HG03571 (cell line): ENCODE data around the gene NGF.
A peak's percentile ranks its signal among the peaks of the same experiment; 100 is the strongest.
"Not testable (repeated sequence)": the region's sequence is repeated elsewhere in the genome, so short reads cannot be mapped to it uniquely, and the experiment has no call there.

Experiments
- ATAC-seq: cut with Tn5 transposase; IDR thresholded peaks from one replicate; pipeline ENCODE4 v1.9.1; 2021; ENCODE audit not compliant: unreplicated experiment

Gene NGF

DNA sequence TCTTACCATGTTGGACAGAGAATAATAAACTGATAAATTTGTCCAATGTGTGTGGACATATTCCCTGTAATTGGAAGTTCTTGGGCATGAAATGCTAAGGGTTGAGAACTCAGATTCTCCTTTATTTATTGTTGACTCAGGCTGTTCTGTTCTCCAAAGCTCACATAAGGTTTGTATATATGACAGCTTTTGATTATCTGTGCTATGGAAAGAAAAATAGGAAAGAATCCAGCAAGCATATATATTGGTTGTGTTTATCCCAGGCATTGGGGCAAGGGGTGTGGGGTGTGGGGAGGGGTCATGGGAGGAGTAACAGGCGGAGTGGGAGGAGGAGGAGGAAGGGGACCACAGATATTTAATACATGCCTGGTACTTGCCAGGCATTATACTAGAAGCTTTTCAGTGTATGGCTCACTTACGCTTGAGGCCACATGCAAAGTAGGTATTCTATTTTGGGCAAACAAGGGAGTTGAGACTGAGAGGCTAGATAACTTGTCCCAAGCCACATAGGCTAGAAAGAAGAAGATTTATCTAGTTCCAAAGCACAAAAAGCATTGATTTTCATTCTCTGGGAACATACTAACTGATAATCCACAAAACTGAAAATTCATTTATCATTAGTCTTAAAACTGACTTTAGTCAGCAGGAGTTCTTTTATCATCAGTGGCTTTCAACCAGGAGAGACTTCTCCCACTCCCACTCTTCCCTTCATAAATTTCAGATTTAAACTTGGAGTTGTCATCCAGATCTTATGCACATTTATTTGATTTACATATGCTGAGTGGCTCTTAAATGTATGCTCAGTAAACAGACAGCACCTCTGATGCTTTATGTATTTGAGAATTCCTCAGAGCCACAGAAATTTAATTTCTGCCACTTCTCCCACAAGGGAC is 27.2 kb downstream of the NGF start:
- no peak for ATAC-seq

DNA sequence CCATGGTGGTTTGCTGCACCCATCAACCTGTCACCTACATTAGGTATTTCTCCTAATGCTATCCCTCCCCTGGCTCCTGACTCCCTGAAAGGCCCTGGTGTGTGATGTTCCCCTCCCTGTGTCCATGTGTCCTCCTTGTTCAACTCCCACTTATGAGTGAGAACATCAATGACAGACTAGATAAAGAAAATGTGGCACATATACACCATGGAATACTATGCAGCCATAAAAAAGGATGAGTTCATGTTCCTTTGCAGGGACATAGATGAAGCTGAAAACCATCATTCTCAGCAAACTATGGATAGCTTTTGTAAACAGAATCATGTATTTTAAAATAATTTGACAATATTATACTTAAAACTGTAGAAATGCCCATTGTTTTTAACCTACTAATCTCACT is 28.5 kb downstream of the NGF start:
- not testable (repeated sequence) for ATAC-seq

DNA sequence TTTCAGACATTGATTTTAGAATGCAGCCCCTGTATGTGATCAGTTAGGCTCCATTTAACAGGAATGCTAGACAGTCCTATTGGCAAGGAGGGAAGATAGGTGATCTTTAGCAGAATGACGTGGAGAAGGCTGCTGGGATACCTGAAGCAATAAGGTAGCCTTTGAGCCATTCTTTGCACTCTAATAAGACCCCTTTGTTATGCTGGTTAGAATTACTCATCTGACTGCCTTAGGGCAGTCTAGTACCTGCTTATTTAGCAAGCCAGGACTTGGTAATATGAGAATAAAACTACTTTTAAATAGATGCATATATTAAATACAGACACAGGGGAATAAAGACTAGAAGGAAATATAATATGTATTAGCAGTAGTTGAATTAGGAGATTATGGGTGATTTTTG is 29.1 kb downstream of the NGF start:
- ATAC-seq = no peak

DNA sequence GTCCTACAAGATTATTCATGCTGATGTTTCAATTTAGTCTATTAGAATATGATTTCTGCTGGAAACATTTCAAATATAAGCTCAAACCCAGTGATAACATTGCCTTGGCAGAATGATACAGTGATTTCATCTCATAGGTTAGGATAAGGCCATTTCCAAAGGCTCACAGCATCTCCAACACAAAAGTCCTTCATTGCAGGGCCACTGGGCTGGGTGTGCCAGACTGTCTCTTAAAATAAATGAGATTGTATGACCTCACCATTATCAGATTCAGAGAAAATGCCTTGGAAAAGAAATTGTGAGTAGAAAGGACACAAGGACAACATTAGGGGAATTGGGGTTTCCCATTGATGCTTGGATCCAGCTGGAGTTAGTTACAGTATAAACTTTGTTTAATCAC is 30.4 kb downstream of the NGF start:
- ATAC-seq = no peak

DNA sequence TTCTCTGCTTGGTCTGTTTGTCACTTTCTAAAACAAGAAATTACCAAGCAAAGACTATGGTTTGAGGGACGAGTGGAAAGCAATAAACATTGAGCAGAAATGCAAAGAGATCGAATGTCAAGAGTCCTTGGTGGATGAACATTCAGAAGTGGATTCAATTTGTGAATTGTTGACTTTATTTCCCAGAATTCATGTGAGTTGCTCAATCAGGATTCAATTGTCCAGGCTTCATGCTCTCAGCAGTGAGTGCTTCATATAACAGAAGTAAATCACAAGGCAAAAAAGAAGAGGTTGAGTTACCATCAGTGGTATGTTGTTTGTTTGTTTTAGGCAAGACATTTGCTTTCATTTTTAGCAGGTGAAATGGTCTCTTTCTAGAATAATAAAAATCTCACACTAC is 31.9 kb downstream of the NGF start:
- no peak for ATAC-seq

DNA sequence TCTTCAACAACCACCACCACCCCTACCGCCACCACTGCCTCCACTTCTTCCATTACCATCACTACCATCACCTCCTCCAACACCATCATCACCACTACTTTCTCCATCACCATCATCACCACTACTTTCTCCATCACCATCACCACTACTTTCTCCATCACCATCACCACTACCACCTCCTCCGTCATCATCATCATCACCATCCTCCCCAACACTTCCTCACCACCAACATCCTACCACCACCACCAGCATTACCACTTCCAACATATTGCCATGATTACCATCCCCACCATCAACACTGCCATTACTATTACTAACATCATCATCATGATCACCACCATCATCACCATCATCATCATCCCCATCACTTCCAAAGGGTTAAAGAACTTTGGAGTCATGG is 34.7 kb downstream of the NGF start:
- ATAC-seq = no peak

DNA sequence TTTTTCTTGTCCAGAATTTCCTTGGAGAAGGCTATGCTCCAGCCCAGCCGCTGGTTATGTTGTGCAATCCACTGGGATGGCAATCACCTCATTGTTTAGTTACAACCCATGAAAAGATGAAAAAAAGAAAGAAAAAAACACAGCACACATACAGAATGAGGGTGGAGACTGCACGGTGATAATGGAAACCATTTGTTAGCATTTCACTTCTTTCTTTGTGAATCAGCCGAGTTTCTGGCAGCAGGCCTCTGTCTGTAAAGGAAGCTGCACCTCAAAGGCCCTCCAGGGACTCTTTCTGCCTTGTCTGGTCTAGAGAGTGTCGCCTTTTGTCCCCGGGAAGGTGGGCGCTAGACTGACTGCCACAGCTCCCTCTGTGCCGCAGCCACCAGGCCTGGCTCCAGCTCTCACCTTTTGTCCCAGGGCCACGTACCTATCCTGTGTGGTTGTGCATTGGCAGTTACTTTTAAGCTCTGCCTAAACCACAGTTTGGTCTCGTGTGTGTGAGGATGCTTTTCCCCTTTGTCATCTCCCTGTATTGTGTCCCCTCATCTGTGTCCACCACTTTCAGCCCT is 35.6 kb downstream of the NGF start:
- ATAC-seq = no peak

DNA sequence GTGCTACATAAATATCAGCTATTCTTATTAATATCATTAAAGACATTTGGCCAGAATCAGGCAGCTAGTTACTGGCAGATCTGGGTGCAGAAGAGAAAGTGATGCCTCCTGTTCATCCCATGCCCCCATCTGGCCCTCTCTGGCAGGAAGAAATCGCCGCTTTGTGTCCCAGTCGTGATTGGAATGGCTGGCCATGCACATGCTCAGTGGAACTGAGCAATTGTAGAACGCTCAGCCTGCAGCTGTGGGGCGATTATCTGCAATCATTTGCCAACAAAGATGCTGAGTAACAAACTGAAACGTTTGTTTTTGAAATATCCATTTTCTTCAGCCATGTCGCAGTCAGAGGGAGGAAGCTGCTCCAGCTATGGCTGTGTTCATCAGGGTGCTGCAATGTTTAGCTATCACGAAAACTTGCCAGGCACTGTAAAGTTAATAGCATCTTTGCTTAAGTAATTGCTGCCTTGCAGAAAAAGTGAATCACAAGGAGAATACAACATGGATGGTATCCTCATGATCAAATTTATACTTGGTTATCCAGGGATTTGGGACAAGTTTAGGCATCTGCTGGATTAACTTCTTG is 36.5 kb downstream of the NGF start:
- no peak for ATAC-seq

DNA sequence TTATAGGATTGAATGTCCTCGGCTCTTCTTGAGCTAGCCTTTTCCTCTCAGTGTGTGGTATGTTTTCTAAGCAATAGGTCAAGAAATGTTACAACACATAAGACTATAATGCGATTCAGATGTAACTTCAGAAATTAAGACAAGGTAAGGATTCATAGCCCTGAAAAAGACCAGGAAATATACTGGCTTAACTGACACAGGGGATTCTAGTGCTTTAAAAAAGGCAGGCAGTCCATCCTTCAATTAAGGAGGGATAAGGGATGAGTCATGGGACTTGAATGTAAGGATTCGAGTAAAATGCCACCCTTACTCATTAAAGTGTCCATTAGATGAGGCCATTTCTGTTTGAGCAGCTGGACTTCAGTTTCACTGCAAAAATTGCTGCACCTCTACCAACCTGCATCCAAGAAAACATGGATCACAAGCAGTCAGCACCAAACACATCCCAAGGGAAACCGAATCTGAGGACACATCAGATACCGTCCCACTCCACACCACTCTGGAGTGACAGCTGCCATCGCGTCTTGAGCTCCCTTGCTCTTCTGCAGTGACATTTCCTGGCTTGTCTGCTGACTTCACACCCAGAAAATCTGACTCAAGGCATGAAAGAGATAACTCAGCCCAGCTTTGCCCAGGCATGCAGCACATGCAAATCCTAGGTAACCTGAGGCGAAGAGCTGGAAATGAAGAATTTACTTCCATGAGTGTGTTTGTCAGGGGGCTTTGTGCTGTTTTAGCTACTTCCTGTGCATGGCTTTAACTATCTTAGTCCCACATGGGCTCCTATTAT is 37.8 kb downstream of the NGF start:
- ATAC-seq = no peak

DNA sequence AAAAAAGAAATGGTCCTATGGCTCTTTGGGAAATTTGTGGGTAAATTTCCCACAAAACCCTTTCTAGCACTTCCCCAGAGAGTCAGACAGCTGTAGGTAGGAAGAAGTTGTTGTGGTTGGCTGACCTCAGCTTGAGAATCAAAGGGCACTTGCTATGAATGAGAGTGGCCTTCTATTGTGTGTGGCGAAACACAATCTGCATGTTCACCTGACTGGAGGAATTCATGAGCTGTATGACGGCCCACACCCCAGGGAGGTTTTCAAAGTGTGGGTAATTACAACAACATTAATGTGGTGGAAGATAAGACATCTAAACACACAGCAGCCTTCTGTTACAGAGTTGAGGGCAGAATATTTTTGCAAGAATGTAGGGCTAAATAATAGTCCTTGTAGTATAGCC is 38.8 kb downstream of the NGF start:
- no peak for ATAC-seq

DNA sequence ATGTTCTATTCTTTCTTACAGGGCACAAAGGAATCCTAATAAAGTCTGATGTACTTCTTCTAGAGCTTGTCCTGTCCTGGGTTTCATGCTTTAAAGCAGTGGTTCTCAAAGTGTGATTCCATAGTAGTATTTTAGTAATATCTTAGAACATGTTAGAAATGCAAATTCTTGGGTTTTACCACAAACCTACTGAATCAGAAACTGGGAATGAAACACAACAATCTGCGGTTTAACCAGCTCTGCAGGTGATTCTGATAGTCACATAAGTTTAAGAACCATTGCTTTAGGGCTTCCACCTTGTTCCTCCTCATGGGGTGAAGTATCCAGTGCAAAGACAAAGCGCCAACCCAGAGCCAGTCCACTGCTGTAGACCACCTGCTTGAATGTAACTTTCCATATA is 41.1 kb downstream of the NGF start:
- ATAC-seq = peak; percentile 72

DNA sequence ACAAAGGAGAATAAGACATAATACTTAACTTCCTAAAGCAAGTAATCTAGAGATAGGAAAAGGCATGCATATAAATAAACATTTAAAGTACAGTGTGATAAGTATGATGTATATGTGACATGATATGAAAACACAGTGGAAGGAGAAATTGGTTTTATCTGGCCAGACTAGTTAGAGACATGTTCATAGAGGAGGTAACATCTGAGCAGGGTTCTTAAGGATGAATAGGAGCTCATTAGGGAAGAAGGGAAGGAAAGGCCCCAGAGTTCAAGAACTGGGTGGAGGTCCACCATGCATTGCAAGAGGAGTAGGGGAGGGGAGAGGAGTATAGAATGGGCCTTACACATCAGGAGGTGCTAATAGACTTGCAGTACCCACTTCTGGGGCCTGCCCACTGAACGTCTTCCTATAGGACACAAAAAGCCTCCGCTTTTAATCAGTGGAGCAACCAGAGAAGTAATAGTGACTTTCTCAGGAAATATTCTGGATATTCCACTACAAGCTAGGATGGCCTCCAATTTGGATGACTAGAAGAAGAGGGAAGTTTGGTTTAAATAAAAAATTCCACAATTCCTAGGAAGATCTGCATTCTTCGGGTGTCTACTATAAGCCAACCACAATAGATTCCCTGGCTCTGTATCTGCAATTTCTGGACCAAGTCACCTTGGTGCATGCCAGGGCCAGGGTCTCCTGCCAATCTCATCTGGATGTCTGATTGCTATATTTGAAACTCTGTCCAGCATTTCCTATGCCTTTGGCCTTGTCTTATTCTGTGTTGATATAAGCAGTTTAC is 41.9 kb downstream of the NGF start:
- no peak for ATAC-seq

DNA sequence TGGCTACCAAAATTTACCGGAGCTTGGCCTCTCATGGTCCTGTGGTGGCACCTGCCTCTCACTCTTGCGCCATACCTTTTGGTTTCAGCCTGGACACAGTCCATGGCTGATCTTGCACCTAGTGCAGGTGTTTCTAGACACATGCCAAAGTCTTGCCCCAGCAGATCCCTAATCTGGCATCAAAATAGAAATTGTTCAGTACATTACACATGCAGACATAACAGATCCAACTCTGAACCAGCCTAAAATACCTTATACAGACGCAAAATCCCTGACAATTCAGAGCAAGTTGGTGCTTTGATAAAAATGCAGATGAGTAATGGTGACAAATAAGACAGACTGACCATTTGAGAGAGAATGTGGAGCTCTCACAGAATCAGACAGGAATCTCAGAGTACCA is 44.1 kb downstream of the NGF start:
- ATAC-seq = no peak

DNA sequence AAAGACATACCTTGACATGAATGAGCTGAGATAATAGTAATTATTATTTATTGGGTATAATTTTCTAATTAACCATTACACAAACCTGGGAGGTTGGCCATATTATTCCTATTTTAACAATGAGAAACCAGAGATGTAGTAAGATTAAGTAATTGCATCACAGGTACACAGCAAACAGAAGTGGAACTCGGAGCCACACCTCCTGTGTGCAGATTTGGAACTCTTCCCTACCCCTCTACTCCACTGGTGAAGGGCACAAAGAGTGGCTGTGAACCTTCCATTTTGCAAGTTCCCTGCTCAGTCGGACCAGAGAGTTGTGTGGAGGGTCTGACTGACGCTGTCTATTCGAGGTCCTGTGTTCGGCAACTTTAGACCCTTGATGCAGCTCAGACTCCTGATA is 45.0 kb downstream of the NGF start:
- no peak for ATAC-seq

DNA sequence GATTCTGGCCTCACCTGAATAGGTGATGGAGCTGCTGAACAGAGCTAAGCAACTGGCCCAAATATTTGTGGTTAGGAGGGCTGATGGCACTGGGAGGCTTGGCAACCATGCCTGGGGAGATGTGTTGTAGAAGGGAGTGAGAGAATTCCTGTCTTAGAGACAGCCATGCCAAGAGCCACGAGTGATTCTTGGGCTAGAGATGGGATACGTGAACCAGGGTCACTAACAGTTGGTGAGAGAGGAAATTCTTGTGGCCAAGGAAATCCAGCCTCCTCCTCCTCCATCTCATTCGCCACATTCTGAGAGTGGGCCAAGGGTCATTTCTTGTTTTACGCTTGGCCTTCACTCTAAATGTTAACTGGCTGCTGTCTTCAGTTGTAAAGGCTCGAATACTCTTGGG is 46.3 kb downstream of the NGF start:
- no peak for ATAC-seq

DNA sequence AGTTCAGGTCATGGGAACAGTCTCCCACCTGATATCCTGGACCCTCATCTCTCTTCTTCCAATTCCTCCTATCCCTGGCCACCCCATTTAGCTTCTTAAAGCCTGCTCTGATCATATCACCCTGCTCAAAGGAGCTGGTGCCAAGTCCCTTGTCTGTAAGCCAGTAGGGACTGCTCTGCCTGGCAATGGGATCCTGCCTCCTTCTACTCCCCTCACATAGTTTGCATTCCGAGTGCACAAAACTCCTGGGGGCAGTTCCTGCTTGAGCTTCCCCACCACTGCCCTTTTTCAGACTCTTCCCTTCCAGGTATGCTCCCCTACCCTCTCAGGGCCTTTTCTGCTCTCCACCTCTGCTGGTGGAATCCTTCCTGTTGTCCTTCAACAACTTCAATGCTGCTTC is 48.1 kb downstream of the NGF start:
- no peak for ATAC-seq

DNA sequence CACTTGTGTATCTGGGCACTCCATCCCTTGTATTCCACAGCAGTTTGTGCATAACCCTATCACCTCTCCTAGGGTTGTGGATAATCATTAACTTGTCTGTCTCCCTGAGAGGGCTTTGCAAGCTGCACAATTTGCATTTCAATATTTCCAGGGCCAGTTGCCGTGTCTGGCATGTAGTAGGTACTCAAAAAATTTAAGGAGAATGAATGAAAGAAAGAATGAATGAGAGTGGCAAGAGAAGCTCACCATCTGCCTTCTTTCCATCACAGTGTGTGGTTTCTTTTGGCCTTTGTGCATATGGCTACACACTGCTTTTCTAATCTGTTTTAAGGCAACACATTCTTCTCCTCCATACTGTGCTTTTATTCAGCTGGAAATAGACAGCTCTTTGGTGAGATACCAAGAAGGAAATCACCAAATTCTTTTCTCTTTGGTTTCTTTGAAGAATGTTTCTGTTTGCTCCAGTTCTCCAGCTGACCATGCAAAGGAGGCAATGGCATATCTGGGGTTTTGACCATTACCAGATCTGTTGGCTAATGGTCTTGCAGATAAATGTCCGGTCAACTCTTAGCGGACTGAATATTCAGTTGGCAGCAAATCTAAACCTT is 49.4 kb downstream of the NGF start:
- no peak for ATAC-seq

DNA sequence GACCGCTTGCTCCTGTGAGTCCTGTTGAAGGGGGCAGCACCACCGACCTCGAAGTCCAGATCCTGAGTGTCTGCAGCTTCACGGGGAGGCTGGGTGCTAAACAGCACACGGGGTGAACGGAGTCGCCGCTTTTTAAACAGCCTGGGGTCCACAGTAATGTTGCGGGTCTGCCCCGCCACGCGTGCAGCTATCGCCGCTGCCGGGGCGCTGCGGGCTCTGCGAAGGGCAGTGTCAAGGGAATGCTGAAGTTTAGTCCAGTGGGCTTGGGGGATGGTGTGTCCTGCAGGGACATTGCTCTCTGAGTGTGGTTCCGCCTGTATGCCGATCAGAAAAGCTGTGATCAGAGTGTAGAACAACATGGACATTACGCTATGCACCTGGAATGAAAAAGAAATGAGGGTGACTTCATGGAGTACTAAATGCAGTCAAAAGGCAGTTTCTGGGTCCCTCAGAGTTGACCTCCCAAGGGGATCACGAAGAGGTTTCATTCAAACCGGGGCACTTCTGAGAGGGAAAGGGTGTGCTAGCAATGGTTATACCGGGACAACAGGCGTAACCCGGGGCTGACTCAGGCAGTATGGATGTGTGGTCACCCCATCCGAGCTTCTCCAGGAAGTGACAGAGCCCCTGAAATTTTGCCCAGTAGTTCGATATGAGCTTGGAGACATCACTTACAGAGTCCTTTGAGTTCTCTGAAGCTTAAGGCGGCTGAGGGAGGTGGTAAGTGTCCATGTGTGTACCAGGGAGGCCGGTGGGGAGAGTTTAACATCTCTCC is 51.4 kb downstream of the NGF start:
- ATAC-seq = no peak

DNA sequence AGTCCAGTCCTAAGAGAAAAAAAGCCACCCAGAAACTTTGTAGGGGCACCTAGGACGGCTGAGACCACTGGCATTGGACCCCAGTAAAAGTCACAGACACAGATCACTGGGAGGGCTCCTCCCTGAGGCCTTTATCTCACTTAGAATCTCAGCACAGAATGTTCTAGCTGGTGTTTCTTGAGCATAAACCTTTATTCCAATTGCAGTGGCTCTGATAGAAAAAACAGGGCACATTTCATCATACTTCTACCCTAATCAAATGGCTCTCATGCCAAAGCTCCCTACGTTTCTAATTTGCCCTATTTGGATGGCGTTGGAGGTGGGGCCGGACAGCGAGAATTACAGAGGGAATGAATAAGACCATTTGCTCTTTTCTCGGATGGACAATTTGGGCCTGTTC is 53.8 kb downstream of the NGF start:
- ATAC-seq = no peak

DNA sequence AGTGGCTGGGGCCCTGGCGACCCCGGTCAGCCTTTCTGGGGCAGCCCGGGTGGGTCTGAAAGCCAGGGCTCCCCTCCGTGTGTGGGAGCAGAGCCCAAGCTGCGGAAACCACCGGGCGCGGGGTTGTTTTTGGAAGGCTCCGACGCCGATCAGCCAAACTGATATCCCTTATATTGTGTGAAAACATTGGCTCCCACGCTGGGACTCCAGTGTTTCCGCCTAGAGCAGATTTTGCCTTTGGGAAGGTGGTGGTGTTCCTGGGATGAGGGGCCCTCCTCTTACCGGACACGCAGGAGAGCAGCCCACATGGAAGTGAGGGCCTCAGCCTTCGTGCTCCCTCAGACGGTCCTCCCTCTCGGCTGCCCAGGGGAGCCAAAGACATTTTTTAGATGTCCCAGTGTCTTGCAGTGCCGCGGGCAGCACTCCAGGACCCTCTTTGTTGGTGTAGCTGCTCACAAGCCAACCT is 54.3 kb downstream of the NGF start:
- ATAC-seq = no peak
